GM19240 (cell line): ENCODE results near the gene SH3GL2.

ENCODE experiments used
- DNase-seq: peaks from one replicate; pipeline ENCODE4 v3.0.0; 2011; ENCODE audit warnings: low spot score; ENCODE audit not compliant: insufficient read length

Gene SH3GL2

GRCh38 chr9:17578911-17579793, at the start of gene SH3GL2:
Gene SH3GL2 (plus strand): TSS chr9:17579066.
- no peak for DNase-seq

- peak; percentile 15 for DNase-seq
Measured at GRCh38 chr9:17531642-17532254, 47.1 kb upstream of the SH3GL2 start.

GRCh38 chr9:17532461-17532860, 46.4 kb upstream of the SH3GL2 start:
- DNase-seq = no peak

- DNase-seq = no peak
Measured at GRCh38 chr9:17535176-17535575, 43.7 kb upstream of the SH3GL2 start.

- no peak for DNase-seq
Measured at GRCh38 chr9:17536027-17536426, 42.8 kb upstream of the SH3GL2 start.

GRCh38 chr9:17551023-17551422, 27.8 kb upstream of the SH3GL2 start:
- no peak for DNase-seq

- no peak for DNase-seq
Measured at GRCh38 chr9:17555362-17556054, 23.4 kb upstream of the SH3GL2 start.

- DNase-seq = no peak
Measured at GRCh38 chr9:17556255-17556654, 22.6 kb upstream of the SH3GL2 start.

GRCh38 chr9:17556935-17557334, 21.9 kb upstream of the SH3GL2 start:
- no peak for DNase-seq

GRCh38 chr9:17571825-17572224, 7.0 kb upstream of the SH3GL2 start:
- DNase-seq = no peak

GRCh38 chr9:17574342-17574741, 4.5 kb upstream of the SH3GL2 start:
- DNase-seq = no peak

- DNase-seq = no peak
Measured at GRCh38 chr9:17578577-17578910, 322 bp upstream of the SH3GL2 start.

- no peak for DNase-seq
Measured at GRCh38 chr9:17580119-17580518, 1.3 kb downstream of the SH3GL2 start.

GRCh38 chr9:17587113-17587512, 8.2 kb downstream of the SH3GL2 start:
- no peak for DNase-seq

- no peak for DNase-seq
Measured at GRCh38 chr9:17588395-17588794, 9.5 kb downstream of the SH3GL2 start.

- no peak for DNase-seq
Measured at GRCh38 chr9:17588941-17589340, 10.1 kb downstream of the SH3GL2 start.

GRCh38 chr9:17589771-17590170, 10.9 kb downstream of the SH3GL2 start:
- DNase-seq = no peak

GRCh38 chr9:17594961-17595360, 16.1 kb downstream of the SH3GL2 start:
- DNase-seq = no peak

- no peak for DNase-seq
Measured at GRCh38 chr9:17597977-17598376, 19.1 kb downstream of the SH3GL2 start.

GRCh38 chr9:17600962-17601593, 22.2 kb downstream of the SH3GL2 start:
- no peak for DNase-seq

GRCh38 chr9:17604556-17604955, 25.7 kb downstream of the SH3GL2 start:
- no peak for DNase-seq
